Esophagus muscularis mucosa (tissue), 4 donors: ENCODE results near the gene NECTIN1.

Experiments
- CTCF ChIP-seq, 3 experiments: fragments of 200-600 bp in 2 of 3; fragments of 450-650 bp in 1 of 3; sonication (generic) in 2 of 3; IDR thresholded peaks; one replicate each; pipeline ENCODE4 v1.5.1; 2017 to 2019; ENCODE audit warnings: antibody characterized with exemption in 3 of 3, mild to moderate bottlenecking in 2 of 3, moderate library complexity in 1 of 3
- EP300 ChIP-seq: sonication (generic); formaldehyde crosslinking; IDR thresholded peaks from one replicate; pipeline ENCODE4 v1.6.1; 2017; ENCODE audit warnings: antibody characterized with exemption
- POLR2A ChIP-seq: fragments of 450-650 bp; IDR thresholded peaks from one replicate; pipeline ENCODE4 v1.6.1; 2017; ENCODE audit warnings: antibody characterized with exemption, moderate library complexity, mild to moderate bottlenecking, low read depth

- TF ChIP-seq POLR2A (no peak), CTCF (IDR thresholded peaks at IDR 0.05) (no peak), EP300 (no peak)
Observed at GRCh38 chr11:119592642-119593041, 136.4 kb downstream of the NECTIN1 start.
